Measurements from ENCODE around the gene ARHGAP4. TPM values are rescaled to one million over a fixed set of nuclear protein-coding genes. Genes with fewer than 3 reads are reported as not detected.

Gene ARHGAP4
- total and polyA plus RNA-seq, 2 donors (not counting 3 experiments of a cell fraction or from before 2014, with no cell fraction given) = 20.9 to 33.3 TPM

GRCh38 chrX:153862369-153863250 is 63.5 kb downstream of the ARHGAP4 start:
- H3K9ac ChIP-seq (replicated peaks; ENCODE audit: extremely low read depth, insufficient read depth, low read length) = no peak overlapping the region
- no peak for FAIRE-seq

More at GRCh38 chrX:153862369-153863250, 63.5 kb downstream of the ARHGAP4 start:
- intact Hi-C loops (cut with micrococcal nuclease) (no loop called here), dilution Hi-C loops (cut with MboI; ENCODE audit: extremely low pct_ligation_motif_present, low sequenced_read_pairs) (no loop called here)
- Histone ChIP-seq H3K27ac (ENCODE audit: insufficient read depth, low read depth, low read length) (no peak overlapping the region), H3K4me1 (ENCODE audit: control insufficient read depth, extremely low read depth, insufficient read depth, low read length) (no peaks in the 10 kb centered on the region), H3K79me2 (ENCODE audit: control insufficient read depth, insufficient read depth, low read length) (no peaks in the 10 kb centered on the region), H3K4me2 (ENCODE audit: insufficient read depth, low read length) (no peak overlapping the region), H3K27me3 (ENCODE audit: control insufficient read depth in 2 of 2, insufficient read depth in 2 of 2, low read length in 2 of 2) (no peaks in the 10 kb centered on the region), H4K20me1 (replicated peaks; ENCODE audit: control insufficient read depth, extremely low read depth, insufficient read depth, low read length) (no peaks in the 10 kb centered on the region), H3K9me1 (replicated peaks; ENCODE audit: control insufficient read depth, extremely low read depth, insufficient read depth, low read length) (no peaks in the 10 kb centered on the region), H3K36me3 (ENCODE audit: control insufficient read depth in 2 of 2, extremely low read depth in 1 of 2, insufficient read depth in 2 of 2, low read length in 2 of 2) (no peaks in the 10 kb centered on the region), H2AFZ (ENCODE audit: low read depth, low read length) (no peak overlapping the region), H3K4me3 (replicated peaks in 1 of 3; ENCODE audit: insufficient read depth in 1 of 3, low read depth in 1 of 3, low read length in 3 of 3) (no peak overlapping the region), H3K9me3 (replicated peaks; ENCODE audit: control insufficient read depth, insufficient read depth, low read length) (no peaks in the 10 kb centered on the region)
- no peak for DNase-seq (ENCODE audit: low read depth, low spot score)
- ChIA-PET POLR2A (no interaction called here), CTCF (no interaction called here)
- no TSS peak for BruUV-seq (replicated peaks)
- TF ChIP-seq POLR2AphosphoS5 (IDR thresholded peaks at IDR 0.05; ENCODE audit: insufficient read depth, low read depth, low read length) = no peak
- no peak for TF ChIP-seq JUN (IDR thresholded peaks at IDR 0.05; ENCODE audit: borderline replicate concordance, insufficient read depth, insufficient read length, low read depth)
- TF ChIP-seq GATA2 (IDR thresholded peaks at IDR 0.05; ENCODE audit: insufficient read depth, insufficient read length, low read depth, low read length) = no peak
- TF ChIP-seq MAX (IDR thresholded peaks at IDR 0.05; ENCODE audit: insufficient read depth, insufficient read length) = no peak
- TF ChIP-seq EZH2 (IDR thresholded peaks at IDR 0.05; ENCODE audit: borderline replicate concordance, low read depth, low read length, severe bottlenecking) = no peak
- no peak for TF ChIP-seq POLR2A (IDR thresholded peaks at IDR 0.05; ENCODE audit: low read depth, low read length)
- TF ChIP-seq FOS (IDR thresholded peaks at IDR 0.05; ENCODE audit: borderline replicate concordance, insufficient read depth, low read length) = no peak
- no peak for TF ChIP-seq CTCF (IDR thresholded peaks at IDR 0.05; ENCODE audit: extremely low read depth in 1 of 2, insufficient read depth in 1 of 2, low read depth in 1 of 2, low read length in 2 of 2)
- TF ChIP-seq MYC (IDR thresholded peaks at IDR 0.05; ENCODE audit: low read depth, low read length) = no peak

All from endothelial cell of umbilical vein (primary cell).